Activated naive CD4-positive, alpha-beta T cell treated with anti-CD3 and anti-CD28 coated beads, Interleukin-2, amount 10 ng/mL, durations not matched to agents 7 days and 5 days (primary cell): Measurements from ENCODE around the gene PLEKHG4B.
A peak's percentile ranks its signal among the peaks of the same experiment; 100 is the strongest.
"Not testable (repeated sequence)": the region's sequence is repeated elsewhere in the genome, so short reads cannot be mapped to it uniquely, and the experiment has no call there.

Source experiments
- CTCF ChIA-PET: fragments of 350-600 bp; sonication (Branson Sonifier 250); formaldehyde crosslinking; loops from one replicate; lab custom pipeline; 2021; ENCODE audit warnings: antibody characterized with exemption; lab: Charles Lee
- DNase-seq: peaks from one replicate; pipeline ENCODE4 v3.0.0-alpha.2; 2020
- H3K27ac Mint-ChIP-seq: one replicate; pipeline ENCODE4 v1.8.0; 2021; ENCODE audit warnings: mild to moderate bottlenecking, moderate library complexity, mixed read lengths
- H3K27me3 Mint-ChIP-seq: one replicate; pipeline ENCODE4 v1.8.0; 2021; ENCODE audit warnings: mild to moderate bottlenecking, mixed read lengths
- H3K36me3 Mint-ChIP-seq: one replicate; pipeline ENCODE4 v1.8.0; 2021; ENCODE audit warnings: mixed read lengths
- H3K4me1 Mint-ChIP-seq: one replicate; pipeline ENCODE4 v1.8.0; 2021; ENCODE audit warnings: mixed read lengths
- H3K4me3 Mint-ChIP-seq: one replicate; pipeline ENCODE4 v1.8.0; 2021; ENCODE audit warnings: mild to moderate bottlenecking, moderate library complexity, mixed read lengths
- H3K9me3 Mint-ChIP-seq: one replicate; pipeline ENCODE4 v1.8.0; 2021; ENCODE audit warnings: mixed read lengths

The PLEKHG4B gene

GRCh38 chr5:216076-216475 is 124.1 kb downstream of the PLEKHG4B start:
- H3K27ac Mint-ChIP-seq, H3K27me3 Mint-ChIP-seq, CTCF ChIA-PET, H3K4me3 Mint-ChIP-seq, H3K9me3 Mint-ChIP-seq, DNase-seq: not testable (repeated sequence)
- H3K4me1 Mint-ChIP-seq, result peaks cover 40% of the 10 kb centered on the region
- H3K36me3 Mint-ChIP-seq, result peaks cover 33% of the 10 kb centered on the region

GRCh38 chr5:217494-218456 is 125.8 kb downstream of the PLEKHG4B start, which contains the start of the genes CCDC127 and SDHA:
Gene CCDC127, minus strand, starts transcription at chr5:218153. Its CDS starts 1,304 bp downstream, at chr5:216849.
Gene SDHA, plus strand, starts transcription at chr5:218320. Its CDS starts 36 bp downstream, at chr5:218356.
- Mint-ChIP-seq H3K4me3 (peak within 1 kb of the TSS; percentile 95), H3K4me1 (peaks cover 55% of the 10 kb centered on the region), H3K27ac (peak within 1 kb of the TSS; percentile 97), H3K36me3 (peaks cover 39% of the 10 kb centered on the region)
- peak; percentile 97 for DNase-seq
- CTCF ChIA-PET, result interaction anchor here (3.0 kb wide), 1 partner anchor 29 kb away, joined by 13 read pairs; no protein-coding TSS in a partner anchor
- not testable (repeated sequence) for H3K9me3 Mint-ChIP-seq, H3K27me3 Mint-ChIP-seq

GRCh38 chr5:218457-219291 is 126.7 kb downstream of the PLEKHG4B start:
- CTCF ChIA-PET, result interaction anchor here (0.6 to 3.0 kb wide), 4 partner anchors 17 to 206 kb away, joined by 3 to 13 read pairs (median 3); partner anchors contain the start of gene AHRR
- H3K4me1 Mint-ChIP-seq, result peaks cover 62% of the 10 kb centered on the region
- no peaks in the 10 kb centered on the region for H3K27me3 Mint-ChIP-seq
- H3K36me3 Mint-ChIP-seq, result peaks cover 42% of the 10 kb centered on the region
- H3K9me3 Mint-ChIP-seq, result no peaks in the 10 kb centered on the region
- H3K4me3 Mint-ChIP-seq, result peak overlapping the region; percentile 95
- H3K27ac Mint-ChIP-seq, result peak overlapping the region; percentile 97
- DNase-seq, result peak; percentile 37

- H3K36me3 Mint-ChIP-seq, result peaks cover 40% of the 10 kb centered on the region
- no peaks in the 10 kb centered on the region for H3K9me3 Mint-ChIP-seq
- DNase-seq, result peak; percentile 44
- H3K27ac Mint-ChIP-seq, result peak overlapping the region; percentile 97
- no peaks in the 10 kb centered on the region for H3K27me3 Mint-ChIP-seq
- peak overlapping the region; percentile 95 for H3K4me3 Mint-ChIP-seq
- peaks cover 55% of the 10 kb centered on the region for H3K4me1 Mint-ChIP-seq
- CTCF ChIA-PET, result interaction anchor here (0.6 to 3.0 kb wide), 4 partner anchors 16 to 206 kb away, joined by 3 to 13 read pairs (median 3); partner anchors contain the start of gene AHRR
Observed at GRCh38 chr5:219460-219863, 127.5 kb downstream of the PLEKHG4B start.

GRCh38 chr5:219991-220390 is 128.0 kb downstream of the PLEKHG4B start:
- peaks cover 40% of the 10 kb centered on the region for H3K36me3 Mint-ChIP-seq
- DNase-seq, result no peak
- H3K9me3 Mint-ChIP-seq, result no peaks in the 10 kb centered on the region
- CTCF ChIA-PET, result interaction anchor here (1.3 to 3.0 kb wide), 2 partner anchors 31 to 205 kb away, joined by 3 to 13 read pairs; no protein-coding TSS in a partner anchor
- H3K4me1 Mint-ChIP-seq, result peaks cover 51% of the 10 kb centered on the region
- H3K4me3 Mint-ChIP-seq, result peak overlapping the region; percentile 95
- no peaks in the 10 kb centered on the region for H3K27me3 Mint-ChIP-seq
- peak overlapping the region; percentile 97 for H3K27ac Mint-ChIP-seq

- H3K27ac Mint-ChIP-seq, result peak overlapping the region; percentile 74
- H3K4me1 Mint-ChIP-seq, result peaks cover 33% of the 10 kb centered on the region
- DNase-seq, H3K27me3 Mint-ChIP-seq, H3K4me3 Mint-ChIP-seq, H3K9me3 Mint-ChIP-seq, CTCF ChIA-PET: not testable (repeated sequence)
- peaks cover 47% of the 10 kb centered on the region for H3K36me3 Mint-ChIP-seq
Observed at GRCh38 chr5:222951-223715, 131.2 kb downstream of the PLEKHG4B start.

GRCh38 chr5:223791-224190 is 131.8 kb downstream of the PLEKHG4B start:
- no peak for DNase-seq
- Mint-ChIP-seq H3K27ac (no peak overlapping the region), H3K4me3 (no peak overlapping the region), H3K36me3 (peaks cover 51% of the 10 kb centered on the region), H3K4me1 (peaks cover 33% of the 10 kb centered on the region), H3K9me3 (no peaks in the 10 kb centered on the region), H3K27me3 (no peaks in the 10 kb centered on the region)
- CTCF ChIA-PET, result no interaction called here

- H3K4me1 Mint-ChIP-seq, result peaks cover 30% of the 10 kb centered on the region
- H3K36me3 Mint-ChIP-seq, result peaks cover 55% of the 10 kb centered on the region
- CTCF ChIA-PET, result no interaction called here
- no peaks in the 10 kb centered on the region for H3K9me3 Mint-ChIP-seq
- H3K4me3 Mint-ChIP-seq, result no peak overlapping the region
- H3K27me3 Mint-ChIP-seq, result no peaks in the 10 kb centered on the region
- DNase-seq, result no peak
- H3K27ac Mint-ChIP-seq, result no peak overlapping the region
Observed at GRCh38 chr5:225334-225733, 133.4 kb downstream of the PLEKHG4B start.

- DNase-seq, H3K4me3 Mint-ChIP-seq, H3K9me3 Mint-ChIP-seq, H3K27ac Mint-ChIP-seq, CTCF ChIA-PET, H3K27me3 Mint-ChIP-seq: not testable (repeated sequence)
- peaks cover 58% of the 10 kb centered on the region for H3K36me3 Mint-ChIP-seq
- peaks cover 11% of the 10 kb centered on the region for H3K4me1 Mint-ChIP-seq
Observed at GRCh38 chr5:227375-227774, 135.4 kb downstream of the PLEKHG4B start.

GRCh38 chr5:228886-229285 is 136.9 kb downstream of the PLEKHG4B start:
- no peak overlapping the region for H3K27ac Mint-ChIP-seq
- peaks cover 62% of the 10 kb centered on the region for H3K36me3 Mint-ChIP-seq
- no peak overlapping the region for H3K4me3 Mint-ChIP-seq
- CTCF ChIA-PET, result no interaction called here
- H3K27me3 Mint-ChIP-seq, result no peaks in the 10 kb centered on the region
- no peak for DNase-seq
- H3K4me1 Mint-ChIP-seq, result no peaks in the 10 kb centered on the region
- H3K9me3 Mint-ChIP-seq, result no peaks in the 10 kb centered on the region

- Mint-ChIP-seq H3K27ac (no peak overlapping the region), H3K36me3 (peaks cover 57% of the 10 kb centered on the region), H3K27me3 (no peaks in the 10 kb centered on the region), H3K4me1 (no peaks in the 10 kb centered on the region), H3K4me3 (no peak overlapping the region), H3K9me3 (no peaks in the 10 kb centered on the region)
- CTCF ChIA-PET, result interaction anchor here (1.0 kb wide), 1 partner anchor 42 kb away, joined by 3 read pairs; no protein-coding TSS in a partner anchor
- no peak for DNase-seq
Observed at GRCh38 chr5:230711-231110, 138.7 kb downstream of the PLEKHG4B start.

GRCh38 chr5:231661-232060 is 139.7 kb downstream of the PLEKHG4B start:
- H3K9me3 Mint-ChIP-seq, result no peaks in the 10 kb centered on the region
- H3K27ac Mint-ChIP-seq, result no peak overlapping the region
- no peak for DNase-seq
- no peak overlapping the region for H3K4me3 Mint-ChIP-seq
- CTCF ChIA-PET, result no interaction called here
- H3K27me3 Mint-ChIP-seq, result no peaks in the 10 kb centered on the region
- H3K4me1 Mint-ChIP-seq, result no peaks in the 10 kb centered on the region
- peaks cover 56% of the 10 kb centered on the region for H3K36me3 Mint-ChIP-seq

- CTCF ChIA-PET, H3K4me3 Mint-ChIP-seq, H3K27me3 Mint-ChIP-seq, H3K9me3 Mint-ChIP-seq, H3K4me1 Mint-ChIP-seq, DNase-seq, H3K27ac Mint-ChIP-seq: not testable (repeated sequence)
- H3K36me3 Mint-ChIP-seq, result peaks cover 52% of the 10 kb centered on the region
Observed at GRCh38 chr5:233426-233825, 141.5 kb downstream of the PLEKHG4B start.
